HG02885 (cell line): ENCODE measurements around the gene SNAPC1.
"Not testable (repeated sequence)": the region's sequence is repeated elsewhere in the genome, so short reads cannot be mapped to it uniquely, and the experiment has no call there.

ENCODE experiments used
- ATAC-seq: cut with Tn5 transposase; IDR thresholded peaks from one replicate; pipeline ENCODE4 v1.9.1; 2021; ENCODE audit warnings: mild to moderate bottlenecking; ENCODE audit not compliant: unreplicated experiment, poor library complexity

Gene SNAPC1

GRCh38 chr14:61749264-61749663, 13.0 kb upstream of the SNAPC1 start:
- no peak for ATAC-seq

GRCh38 chr14:61749867-61750266, 12.4 kb upstream of the SNAPC1 start:
- ATAC-seq: no peak

GRCh38 chr14:61750708-61751474, 11.3 kb upstream of the SNAPC1 start:
- ATAC-seq: peak; percentile 90

GRCh38 chr14:61751475-61751989, 10.7 kb upstream of the SNAPC1 start:
- no peak for ATAC-seq

GRCh38 chr14:61752626-61753025, 9.6 kb upstream of the SNAPC1 start:
- peak; percentile 49 for ATAC-seq

GRCh38 chr14:61753631-61754030, 8.6 kb upstream of the SNAPC1 start:
- no peak for ATAC-seq

- ATAC-seq: no peak
Observed at GRCh38 chr14:61754627-61755381, 7.4 kb upstream of the SNAPC1 start.

- not testable (repeated sequence) for ATAC-seq
Observed at GRCh38 chr14:61755382-61755742, 6.9 kb upstream of the SNAPC1 start.

- no peak for ATAC-seq
Observed at GRCh38 chr14:61756135-61756534, 6.1 kb upstream of the SNAPC1 start.

- no peak for ATAC-seq
Observed at GRCh38 chr14:61759878-61760277, 2.3 kb upstream of the SNAPC1 start.

- peak; percentile 3 for ATAC-seq
Observed at GRCh38 chr14:61761557-61761956, 663 bp upstream of the SNAPC1 start.

- no peak for ATAC-seq
Observed at GRCh38 chr14:61764342-61765122, 2.3 kb downstream of the SNAPC1 start.

GRCh38 chr14:61765225-61765943, 3.2 kb downstream of the SNAPC1 start:
- no peak for ATAC-seq

GRCh38 chr14:61766151-61766550, 3.9 kb downstream of the SNAPC1 start:
- no peak for ATAC-seq

GRCh38 chr14:61768240-61768639, 6.0 kb downstream of the SNAPC1 start:
- no peak for ATAC-seq

GRCh38 chr14:61769893-61770292, 7.7 kb downstream of the SNAPC1 start:
- ATAC-seq: no peak

GRCh38 chr14:61774861-61775260, 12.6 kb downstream of the SNAPC1 start:
- ATAC-seq: no peak

- ATAC-seq: peak; percentile 77
Observed at GRCh38 chr14:61780125-61780524, 17.9 kb downstream of the SNAPC1 start.

GRCh38 chr14:61797309-61797708, 35.1 kb downstream of the SNAPC1 start:
- no peak for ATAC-seq

- no peak for ATAC-seq
Observed at GRCh38 chr14:61802010-61802568, 39.9 kb downstream of the SNAPC1 start.
